ENCODE results near the gene ARHGAP6.

Gene ARHGAP6

DNA sequence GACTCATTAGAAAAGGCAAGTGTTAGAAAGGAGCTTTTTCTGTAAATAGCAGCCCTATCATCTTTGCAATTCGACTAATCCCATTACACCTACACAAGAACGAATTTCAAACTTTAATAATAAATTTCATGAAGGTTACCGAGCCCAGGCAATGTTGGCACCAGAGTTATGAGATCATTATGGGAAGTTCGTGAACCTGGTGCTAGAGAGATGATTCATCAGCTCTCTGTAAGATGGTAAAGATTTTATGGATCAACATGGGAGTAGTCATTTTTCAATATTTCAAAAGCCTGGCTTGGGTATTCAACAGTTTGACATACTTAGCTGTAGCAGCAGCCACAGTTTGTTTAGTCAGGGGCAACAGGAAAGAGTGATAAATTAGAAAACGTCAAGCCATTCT is 336.7 kb downstream of the ARHGAP6 start:
- TF ChIP-seq TEAD4 (IDR thresholded peaks at IDR 0.05), result no peak

DNA sequence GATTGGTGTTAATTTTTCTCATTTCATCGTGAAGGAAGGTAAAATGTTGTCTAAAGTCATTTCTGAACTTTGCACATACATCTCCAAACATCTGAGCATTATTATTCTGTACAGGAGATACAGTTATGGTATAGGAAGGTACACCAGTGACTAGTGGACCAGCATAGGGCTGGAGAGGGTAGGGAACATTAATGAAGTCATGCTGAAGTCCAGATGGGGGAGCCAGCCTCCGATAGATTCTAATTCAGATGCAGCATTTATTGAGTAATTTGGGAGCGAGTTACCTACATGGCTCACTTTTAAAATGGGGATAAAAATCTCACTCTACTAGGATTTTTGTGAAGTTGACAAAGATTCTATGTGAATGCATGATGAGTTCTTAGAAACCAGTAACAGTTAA is 337.6 kb downstream of the ARHGAP6 start:
- TF ChIP-seq TCF12 (IDR thresholded peaks at IDR 0.05; ENCODE audit: low read depth), result no peak
- TF ChIP-seq YY1 (IDR thresholded peaks at IDR 0.05; ENCODE audit: low read depth), result no peak
- no peak for TF ChIP-seq TEAD4 (IDR thresholded peaks at IDR 0.05)
- TF ChIP-seq EP300 (IDR thresholded peaks at IDR 0.05; ENCODE audit: borderline replicate concordance), result no peak
- TF ChIP-seq, protein P1, sequence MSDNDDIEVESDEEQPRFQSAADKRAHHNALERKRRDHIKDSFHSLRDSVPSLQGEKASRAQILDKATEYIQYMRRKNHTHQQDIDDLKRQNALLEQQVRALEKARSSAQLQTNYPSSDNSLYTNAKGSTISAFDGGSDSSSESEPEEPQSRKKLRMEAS (IDR thresholded peaks at IDR 0.05), result no peak
- no peak for TF ChIP-seq EGR1 (IDR thresholded peaks at IDR 0.05)
- TF ChIP-seq, protein P2, sequence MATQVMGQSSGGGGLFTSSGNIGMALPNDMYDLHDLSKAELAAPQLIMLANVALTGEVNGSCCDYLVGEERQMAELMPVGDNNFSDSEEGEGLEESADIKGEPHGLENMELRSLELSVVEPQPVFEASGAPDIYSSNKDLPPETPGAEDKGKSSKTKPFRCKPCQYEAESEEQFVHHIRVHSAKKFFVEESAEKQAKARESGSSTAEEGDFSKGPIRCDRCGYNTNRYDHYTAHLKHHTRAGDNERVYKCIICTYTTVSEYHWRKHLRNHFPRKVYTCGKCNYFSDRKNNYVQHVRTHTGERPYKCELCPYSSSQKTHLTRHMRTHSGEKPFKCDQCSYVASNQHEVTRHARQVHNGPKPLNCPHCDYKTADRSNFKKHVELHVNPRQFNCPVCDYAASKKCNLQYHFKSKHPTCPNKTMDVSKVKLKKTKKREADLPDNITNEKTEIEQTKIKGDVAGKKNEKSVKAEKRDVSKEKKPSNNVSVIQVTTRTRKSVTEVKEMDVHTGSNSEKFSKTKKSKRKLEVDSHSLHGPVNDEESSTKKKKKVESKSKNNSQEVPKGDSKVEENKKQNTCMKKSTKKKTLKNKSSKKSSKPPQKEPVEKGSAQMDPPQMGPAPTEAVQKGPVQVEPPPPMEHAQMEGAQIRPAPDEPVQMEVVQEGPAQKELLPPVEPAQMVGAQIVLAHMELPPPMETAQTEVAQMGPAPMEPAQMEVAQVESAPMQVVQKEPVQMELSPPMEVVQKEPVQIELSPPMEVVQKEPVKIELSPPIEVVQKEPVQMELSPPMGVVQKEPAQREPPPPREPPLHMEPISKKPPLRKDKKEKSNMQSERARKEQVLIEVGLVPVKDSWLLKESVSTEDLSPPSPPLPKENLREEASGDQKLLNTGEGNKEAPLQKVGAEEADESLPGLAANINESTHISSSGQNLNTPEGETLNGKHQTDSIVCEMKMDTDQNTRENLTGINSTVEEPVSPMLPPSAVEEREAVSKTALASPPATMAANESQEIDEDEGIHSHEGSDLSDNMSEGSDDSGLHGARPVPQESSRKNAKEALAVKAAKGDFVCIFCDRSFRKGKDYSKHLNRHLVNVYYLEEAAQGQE (IDR thresholded peaks at IDR 0.05; ENCODE audit: low read depth), result no peak
- no peak for TF ChIP-seq NFIC (IDR thresholded peaks at IDR 0.05)
- TF ChIP-seq CEBPB (IDR thresholded peaks at IDR 0.05), result no peak
- no peak for TF ChIP-seq ZBTB7A (IDR thresholded peaks at IDR 0.05; ENCODE audit: low read depth)
- TF ChIP-seq FOXM1 (IDR thresholded peaks at IDR 0.05; ENCODE audit: borderline replicate concordance, low read depth), result no peak
- no peak for TF ChIP-seq CREB1 (IDR thresholded peaks at IDR 0.05; ENCODE audit: low read depth)
- no peak for TF ChIP-seq RAD21 (IDR thresholded peaks at IDR 0.05; ENCODE audit: low read depth)
- TF ChIP-seq, protein P3, sequence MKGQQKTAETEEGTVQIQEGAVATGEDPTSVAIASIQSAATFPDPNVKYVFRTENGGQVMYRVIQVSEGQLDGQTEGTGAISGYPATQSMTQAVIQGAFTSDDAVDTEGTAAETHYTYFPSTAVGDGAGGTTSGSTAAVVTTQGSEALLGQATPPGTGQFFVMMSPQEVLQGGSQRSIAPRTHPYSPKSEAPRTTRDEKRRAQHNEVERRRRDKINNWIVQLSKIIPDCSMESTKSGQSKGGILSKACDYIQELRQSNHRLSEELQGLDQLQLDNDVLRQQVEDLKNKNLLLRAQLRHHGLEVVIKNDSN (IDR thresholded peaks at IDR 0.05), result no peak
- no peak for TF ChIP-seq TAF1 (IDR thresholded peaks at IDR 0.05; ENCODE audit: low read depth)

DNA sequence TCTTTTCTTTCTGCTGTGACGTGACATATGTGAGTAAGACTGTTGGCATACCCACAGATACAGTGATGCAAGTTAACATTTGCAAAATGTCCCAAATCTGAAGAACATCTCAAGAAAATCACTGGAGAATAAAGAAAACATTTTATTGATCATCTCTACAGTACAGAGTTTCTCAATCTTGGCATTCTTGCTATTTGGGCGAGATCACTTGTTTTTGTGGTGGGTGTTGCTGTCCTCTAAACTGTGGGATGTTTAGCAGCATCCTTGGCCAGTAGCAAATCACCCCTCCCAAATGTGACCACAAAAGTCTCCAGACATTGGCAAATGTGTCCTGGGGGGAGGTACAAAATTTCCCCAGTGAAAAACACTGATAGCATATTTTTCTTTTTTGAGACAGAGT is 343.7 kb downstream of the ARHGAP6 start:
- TF ChIP-seq RAD21 (IDR thresholded peaks at IDR 0.05; ENCODE audit: low read depth), result no peak
- TF ChIP-seq NFIC (IDR thresholded peaks at IDR 0.05), result no peak
- no peak for TF ChIP-seq YY1 (IDR thresholded peaks at IDR 0.05; ENCODE audit: low read depth)
- TF ChIP-seq ZBTB7A (IDR thresholded peaks at IDR 0.05; ENCODE audit: low read depth), result no peak
- TF ChIP-seq CEBPB (IDR thresholded peaks at IDR 0.05), result no peak

DNA sequence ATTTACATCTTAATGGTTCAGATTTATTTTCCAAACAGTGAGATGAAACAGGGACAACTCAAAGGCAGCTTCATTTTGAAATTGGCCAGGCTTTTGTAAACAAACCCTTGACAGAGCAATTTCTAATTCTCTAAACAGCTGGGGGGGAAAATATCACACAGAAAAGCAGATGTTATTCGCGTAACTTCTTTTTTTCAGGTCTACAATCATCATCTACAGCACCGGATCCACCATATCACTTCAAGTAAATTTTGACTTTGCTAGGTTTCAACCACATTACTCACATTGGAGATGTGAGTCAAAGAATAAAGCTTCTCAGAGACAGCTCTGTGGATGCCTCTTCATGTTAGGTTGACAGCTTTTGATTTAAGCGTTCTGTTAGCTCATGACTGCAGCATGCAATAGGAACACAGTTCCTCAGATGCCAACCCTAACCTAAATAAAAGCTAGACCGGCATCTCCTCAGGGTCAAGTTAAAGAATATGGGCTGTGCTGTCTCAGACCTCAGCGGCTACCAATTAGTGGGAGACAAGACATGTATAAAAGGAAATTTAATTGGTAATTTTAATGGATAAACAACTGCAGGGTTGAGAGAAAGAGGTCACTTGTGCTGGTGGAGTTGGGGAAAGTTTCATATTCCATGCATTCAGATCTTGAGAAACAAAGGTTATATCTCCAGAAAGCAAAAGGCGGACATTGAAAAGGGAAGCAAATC is 345.8 kb downstream of the ARHGAP6 start:
- TF ChIP-seq TAF1 (IDR thresholded peaks at IDR 0.05; ENCODE audit: low read depth) (no peak), YY1 (IDR thresholded peaks at IDR 0.05; ENCODE audit: low read depth) (no peak), CREB1 (IDR thresholded peaks at IDR 0.05; ENCODE audit: low read depth) (no peak), TCF12 (IDR thresholded peaks at IDR 0.05; ENCODE audit: low read depth) (no peak), RAD21 (IDR thresholded peaks at IDR 0.05; ENCODE audit: low read depth) (no peak), EP300 (IDR thresholded peaks at IDR 0.05; ENCODE audit: borderline replicate concordance) (no peak), ZBTB7A (IDR thresholded peaks at IDR 0.05; ENCODE audit: low read depth) (no peak), NFIC (IDR thresholded peaks at IDR 0.05) (no peak), TEAD4 (IDR thresholded peaks at IDR 0.05) (no peak), CEBPB (IDR thresholded peaks at IDR 0.05) (no peak), EGR1 (IDR thresholded peaks at IDR 0.05) (no peak), FOXM1 (IDR thresholded peaks at IDR 0.05; ENCODE audit: borderline replicate concordance, low read depth) (no peak)
- TF ChIP-seq, protein P2 (IDR thresholded peaks at IDR 0.05; ENCODE audit: low read depth), result no peak
- TF ChIP-seq, protein P3 (IDR thresholded peaks at IDR 0.05), result no peak
- TF ChIP-seq, protein P1 (IDR thresholded peaks at IDR 0.05), result no peak

DNA sequence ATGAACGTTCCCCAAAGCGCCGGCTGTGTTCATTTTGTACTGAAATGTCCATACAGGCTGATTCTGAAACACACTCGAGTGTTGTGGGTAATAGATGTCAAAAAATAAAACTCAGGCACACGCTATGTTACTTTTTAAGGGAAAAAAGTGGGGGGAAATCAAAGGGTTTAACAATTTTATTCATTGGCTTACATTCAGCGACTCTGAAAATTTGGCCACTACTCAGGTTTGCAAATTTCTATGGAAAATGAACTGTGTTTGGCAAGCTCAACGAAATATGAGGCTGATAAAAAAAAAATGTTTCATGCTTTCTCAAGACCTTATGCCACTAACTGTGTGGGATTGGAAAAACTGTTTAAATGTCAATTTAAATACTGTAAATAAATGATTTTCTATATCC is 354.0 kb downstream of the ARHGAP6 start:
- no peak for TF ChIP-seq EGR1 (IDR thresholded peaks at IDR 0.05)
- no peak for TF ChIP-seq TCF12 (IDR thresholded peaks at IDR 0.05; ENCODE audit: low read depth)
- no peak for TF ChIP-seq TAF1 (IDR thresholded peaks at IDR 0.05; ENCODE audit: low read depth)
- TF ChIP-seq, protein P3 (IDR thresholded peaks at IDR 0.05), result no peak
- no peak for TF ChIP-seq NFIC (IDR thresholded peaks at IDR 0.05)
- TF ChIP-seq RAD21 (IDR thresholded peaks at IDR 0.05; ENCODE audit: low read depth), result no peak
- TF ChIP-seq TEAD4 (IDR thresholded peaks at IDR 0.05), result no peak
- TF ChIP-seq YY1 (IDR thresholded peaks at IDR 0.05; ENCODE audit: low read depth), result no peak
- TF ChIP-seq, protein P1 (IDR thresholded peaks at IDR 0.05), result no peak
- TF ChIP-seq FOXM1 (IDR thresholded peaks at IDR 0.05; ENCODE audit: borderline replicate concordance, low read depth), result no peak
- TF ChIP-seq CEBPB (IDR thresholded peaks at IDR 0.05), result no peak
